ENCODE data around the gene TMEM151B. TPM values are rescaled to one million over a fixed set of nuclear protein-coding genes. Genes with fewer than 3 reads are reported as not detected.

TMEM151B gene
- total and polyA plus RNA-seq, 2 of the 13 experiments (the other 11 are each of a cell fraction or from before 2014, with no cell fraction given), result not detected

DNA sequence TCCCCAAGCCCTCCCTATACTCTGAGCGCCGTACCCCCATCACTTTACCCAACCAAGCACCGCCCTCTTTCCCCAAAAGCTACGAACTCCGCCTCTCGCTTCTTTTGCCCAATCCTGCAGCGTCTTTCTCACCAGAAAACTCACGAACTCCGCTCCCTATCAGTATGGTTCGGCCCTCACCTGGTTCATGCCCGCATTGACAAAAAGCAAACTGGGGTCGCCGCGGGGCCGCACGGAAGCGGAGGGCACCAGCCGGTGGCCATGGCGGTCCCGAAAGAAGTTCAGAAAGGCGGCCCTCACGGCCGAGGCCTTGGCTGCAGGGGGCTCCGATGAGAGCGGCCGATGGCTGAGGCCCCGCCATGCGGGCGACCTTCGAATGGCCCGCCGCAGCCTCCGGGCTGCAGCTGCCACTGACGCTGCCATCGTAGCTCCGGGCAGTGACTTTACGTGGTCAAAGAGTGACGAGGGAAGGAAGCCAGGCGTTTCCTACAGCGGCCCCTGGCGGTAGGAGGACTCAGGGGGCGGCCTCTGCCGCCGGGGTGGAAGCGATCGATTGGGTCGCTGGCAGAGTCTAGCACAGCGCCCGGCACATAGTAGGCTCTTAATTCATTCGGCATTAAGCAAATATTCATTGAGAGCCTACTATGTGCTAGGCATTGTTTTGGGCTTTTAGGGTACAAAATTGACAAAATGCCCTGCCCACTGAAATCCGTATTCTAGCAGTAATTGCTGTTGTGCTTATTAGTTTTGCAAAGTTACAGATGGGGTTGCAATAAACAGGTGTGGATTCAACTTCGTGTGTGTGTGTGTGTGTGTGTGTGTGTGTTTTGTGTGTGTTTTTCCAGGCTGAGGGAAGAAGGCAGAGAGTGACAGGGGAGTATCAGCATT, 42.9 kb downstream of the TMEM151B start, which contains the start of gene AARS2 (continued):
- TF ChIP-seq, protein P1, sequence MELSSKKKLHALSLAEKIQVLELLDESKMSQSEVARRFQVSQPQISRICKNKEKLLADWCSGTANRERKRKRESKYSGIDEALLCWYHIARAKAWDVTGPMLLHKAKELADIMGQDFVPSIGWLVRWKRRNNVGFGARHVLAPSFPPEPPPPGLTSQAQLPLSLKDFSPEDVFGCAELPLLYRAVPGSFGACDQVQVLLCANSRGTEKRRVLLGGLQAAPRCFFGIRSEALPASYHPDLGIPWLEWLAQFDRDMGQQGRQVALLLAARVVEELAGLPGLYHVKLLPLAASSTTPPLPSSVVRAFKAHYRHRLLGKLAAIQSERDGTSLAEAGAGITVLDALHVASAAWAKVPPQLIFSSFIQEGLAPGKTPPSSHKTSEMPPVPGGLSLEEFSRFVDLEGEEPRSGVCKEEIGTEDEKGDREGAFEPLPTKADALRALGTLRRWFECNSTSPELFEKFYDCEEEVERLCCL (CRISPR knock-in tag; IDR thresholded peaks at IDR 0.05; ENCODE audit: borderline replicate concordance), result peak; percentile 80; the same call in 1 of the 2 replicates
- TF ChIP-seq ZNF136 (CRISPR knock-in tag; IDR thresholded peaks at IDR 0.05; ENCODE audit: low read depth), result peak; percentile 99
- TF ChIP-seq, protein P2, sequence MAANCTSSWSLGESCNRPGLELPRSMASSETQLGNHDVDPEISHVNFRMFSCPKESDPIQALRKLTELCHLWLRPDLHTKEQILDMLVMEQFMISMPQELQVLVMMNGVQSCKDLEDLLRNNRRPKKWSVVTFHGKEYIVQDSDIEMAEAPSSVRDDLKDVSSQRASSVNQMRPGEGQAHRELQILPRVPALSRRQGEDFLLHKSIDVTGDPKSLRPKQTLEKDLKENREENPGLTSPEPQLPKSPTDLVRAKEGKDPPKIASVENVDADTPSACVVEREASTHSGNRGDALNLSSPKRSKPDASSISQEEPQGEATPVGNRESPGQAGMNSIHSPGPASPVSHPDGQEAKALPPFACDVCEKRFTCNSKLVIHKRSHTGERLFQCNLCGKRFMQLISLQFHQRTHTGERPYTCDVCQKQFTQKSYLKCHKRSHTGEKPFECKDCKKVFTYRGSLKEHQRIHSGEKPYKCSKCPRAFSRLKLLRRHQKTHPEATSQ (CRISPR knock-in tag; IDR thresholded peaks at IDR 0.05; ENCODE audit: borderline replicate concordance), result peak; percentile 99
- TF ChIP-seq ZNF180 (CRISPR knock-in tag; IDR thresholded peaks at IDR 0.05; ENCODE audit: borderline replicate concordance, low read depth), result peak; percentile 92
- TF ChIP-seq FOXO4 (CRISPR knock-in tag; conservative IDR thresholded peaks at IDR 0.05), result 0 out of 2 replicates have a peak, but pooled peaks have one; percentile 58
- TF ChIP-seq ZNF317 (CRISPR knock-in tag; IDR thresholded peaks at IDR 0.05), result peak; percentile 92
- peak; percentile 64 for TF ChIP-seq NFYB (CRISPR knock-in tag; IDR thresholded peaks at IDR 0.05)
- TF ChIP-seq MIER2 (CRISPR knock-in tag; IDR thresholded peaks at IDR 0.05), result peak; percentile 90
- TF ChIP-seq IRF2 (CRISPR knock-in tag; IDR thresholded peaks at IDR 0.05), result peak; percentile 97
- TF ChIP-seq ZNF878 (CRISPR knock-in tag; IDR thresholded peaks at IDR 0.05), result peak; percentile 88
- no peak for TF ChIP-seq MBD4 (IDR thresholded peaks at IDR 0.05; ENCODE audit: borderline replicate concordance, low read length)
- TF ChIP-seq HOXA5 (CRISPR knock-in tag; IDR thresholded peaks at IDR 0.05), result peak; percentile 97
- TF ChIP-seq ZNF503 (CRISPR knock-in tag; IDR thresholded peaks at IDR 0.05), result peak; percentile 96
- TF ChIP-seq, protein P3, sequence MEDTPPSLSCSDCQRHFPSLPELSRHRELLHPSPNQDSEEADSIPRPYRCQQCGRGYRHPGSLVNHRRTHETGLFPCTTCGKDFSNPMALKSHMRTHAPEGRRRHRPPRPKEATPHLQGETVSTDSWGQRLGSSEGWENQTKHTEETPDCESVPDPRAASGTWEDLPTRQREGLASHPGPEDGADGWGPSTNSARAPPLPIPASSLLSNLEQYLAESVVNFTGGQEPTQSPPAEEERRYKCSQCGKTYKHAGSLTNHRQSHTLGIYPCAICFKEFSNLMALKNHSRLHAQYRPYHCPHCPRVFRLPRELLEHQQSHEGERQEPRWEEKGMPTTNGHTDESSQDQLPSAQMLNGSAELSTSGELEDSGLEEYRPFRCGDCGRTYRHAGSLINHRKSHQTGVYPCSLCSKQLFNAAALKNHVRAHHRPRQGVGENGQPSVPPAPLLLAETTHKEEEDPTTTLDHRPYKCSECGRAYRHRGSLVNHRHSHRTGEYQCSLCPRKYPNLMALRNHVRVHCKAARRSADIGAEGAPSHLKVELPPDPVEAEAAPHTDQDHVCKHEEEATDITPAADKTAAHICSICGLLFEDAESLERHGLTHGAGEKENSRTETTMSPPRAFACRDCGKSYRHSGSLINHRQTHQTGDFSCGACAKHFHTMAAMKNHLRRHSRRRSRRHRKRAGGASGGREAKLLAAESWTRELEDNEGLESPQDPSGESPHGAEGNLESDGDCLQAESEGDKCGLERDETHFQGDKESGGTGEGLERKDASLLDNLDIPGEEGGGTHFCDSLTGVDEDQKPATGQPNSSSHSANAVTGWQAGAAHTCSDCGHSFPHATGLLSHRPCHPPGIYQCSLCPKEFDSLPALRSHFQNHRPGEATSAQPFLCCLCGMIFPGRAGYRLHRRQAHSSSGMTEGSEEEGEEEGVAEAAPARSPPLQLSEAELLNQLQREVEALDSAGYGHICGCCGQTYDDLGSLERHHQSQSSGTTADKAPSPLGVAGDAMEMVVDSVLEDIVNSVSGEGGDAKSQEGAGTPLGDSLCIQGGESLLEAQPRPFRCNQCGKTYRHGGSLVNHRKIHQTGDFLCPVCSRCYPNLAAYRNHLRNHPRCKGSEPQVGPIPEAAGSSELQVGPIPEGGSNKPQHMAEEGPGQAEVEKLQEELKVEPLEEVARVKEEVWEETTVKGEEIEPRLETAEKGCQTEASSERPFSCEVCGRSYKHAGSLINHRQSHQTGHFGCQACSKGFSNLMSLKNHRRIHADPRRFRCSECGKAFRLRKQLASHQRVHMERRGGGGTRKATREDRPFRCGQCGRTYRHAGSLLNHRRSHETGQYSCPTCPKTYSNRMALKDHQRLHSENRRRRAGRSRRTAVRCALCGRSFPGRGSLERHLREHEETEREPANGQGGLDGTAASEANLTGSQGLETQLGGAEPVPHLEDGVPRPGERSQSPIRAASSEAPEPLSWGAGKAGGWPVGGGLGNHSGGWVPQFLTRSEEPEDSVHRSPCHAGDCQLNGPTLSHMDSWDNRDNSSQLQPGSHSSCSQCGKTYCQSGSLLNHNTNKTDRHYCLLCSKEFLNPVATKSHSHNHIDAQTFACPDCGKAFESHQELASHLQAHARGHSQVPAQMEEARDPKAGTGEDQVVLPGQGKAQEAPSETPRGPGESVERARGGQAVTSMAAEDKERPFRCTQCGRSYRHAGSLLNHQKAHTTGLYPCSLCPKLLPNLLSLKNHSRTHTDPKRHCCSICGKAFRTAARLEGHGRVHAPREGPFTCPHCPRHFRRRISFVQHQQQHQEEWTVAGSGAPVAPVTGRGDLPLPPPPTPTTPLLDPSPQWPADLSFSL (CRISPR knock-in tag; IDR thresholded peaks at IDR 0.05), result 0 out of 2 replicates have a peak, but pooled peaks have one; percentile 42
- peak; percentile 89 for TF ChIP-seq ATF1 (CRISPR knock-in tag; IDR thresholded peaks at IDR 0.05)
- TF ChIP-seq RXRA (CRISPR knock-in tag; IDR thresholded peaks at IDR 0.05), result peak; percentile 94

Data from HepG2 (cell line).